ENCODE measurements around the gene PHTF2.

The PHTF2 gene

DNA sequence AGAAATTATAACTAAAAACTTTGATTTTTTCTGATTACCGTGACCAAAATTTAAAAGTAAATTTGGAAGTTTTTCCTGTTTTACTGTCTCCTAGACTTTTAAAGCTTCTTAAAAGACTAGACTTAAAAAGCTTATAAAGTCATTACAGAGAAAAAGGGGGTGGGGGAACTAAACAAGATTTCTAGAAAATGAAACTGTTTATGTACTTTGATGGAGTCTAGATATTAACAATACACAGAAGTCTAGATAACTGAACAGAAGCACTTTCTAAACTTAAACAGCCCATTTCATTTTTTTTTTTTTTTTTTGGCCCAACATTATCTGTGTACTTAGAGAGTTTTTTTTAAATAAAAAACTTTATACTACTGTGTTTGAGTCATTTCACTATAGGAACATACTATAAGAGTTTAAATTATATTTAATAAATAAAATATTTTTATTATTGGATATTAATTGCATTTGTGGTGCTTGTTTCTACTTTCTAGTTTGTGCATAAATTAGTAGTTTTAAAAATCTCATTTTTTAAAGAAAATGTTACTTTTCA lies 98.5 kb downstream of the PHTF2 start:
- no peaks in the 10 kb centered on the region for H3K79me1 ChIP-seq (ENCODE audit: low read length)
- no peak overlapping the region for H3K4me3 ChIP-seq (ENCODE audit: low read length)
- H3K4ac ChIP-seq (ENCODE audit: low read depth, low read length): no peak overlapping the region
- no peak overlapping the region for H3K27ac ChIP-seq (ENCODE audit: low read depth, low read length)
- H2AK5ac ChIP-seq (ENCODE audit: low read length): no peak overlapping the region
- H4K8ac ChIP-seq (ENCODE audit: low read depth, low read length): no peak overlapping the region
- H3K18ac ChIP-seq (ENCODE audit: low read length): no peak overlapping the region
- no peak overlapping the region for H4K5ac ChIP-seq (ENCODE audit: low read length)
- H2BK5ac ChIP-seq (ENCODE audit: low read length): no peak overlapping the region
- H3K79me2 ChIP-seq (ENCODE audit: control insufficient read depth, insufficient read depth, low read length): no peaks in the 10 kb centered on the region
- H2BK15ac ChIP-seq (replicated peaks; ENCODE audit: low read depth): no peak overlapping the region
- H3K9ac ChIP-seq (ENCODE audit: low read length): no peak overlapping the region
- no peaks in the 10 kb centered on the region for H3K4me1 ChIP-seq (ENCODE audit: control insufficient read depth, low read depth, low read length)
- no peak for DNase-seq
- H3K56ac ChIP-seq (ENCODE audit: low read length): no peak overlapping the region
- no peak overlapping the region for H3K4me2 ChIP-seq (ENCODE audit: low read length)
- no peak overlapping the region for H3K23ac ChIP-seq (ENCODE audit: low read length)
- H3K27me3 ChIP-seq (ENCODE audit: insufficient read depth, low read length, poor library complexity): no peaks in the 10 kb centered on the region
- no peak overlapping the region for H2BK120ac ChIP-seq (ENCODE audit: low read depth, low read length)
- H3K36me3 ChIP-seq (ENCODE audit: control insufficient read depth, insufficient read depth, low read length): no peaks in the 10 kb centered on the region
- no CpG with 5 or more reads among the region's 1 CpG for WGBS (ENCODE audit: extremely low coverage, insufficient coverage, low lambda C conversion rate)

- H3K27me3 ChIP-seq (ENCODE audit: insufficient read depth, low read length, poor library complexity): no peaks in the 10 kb centered on the region
- H3K4me2 ChIP-seq (ENCODE audit: low read length): no peak overlapping the region
- no peak overlapping the region for H4K5ac ChIP-seq (ENCODE audit: low read length)
- no peak overlapping the region for H3K27ac ChIP-seq (ENCODE audit: low read depth, low read length)
- no peak overlapping the region for H4K8ac ChIP-seq (ENCODE audit: low read depth, low read length)
- DNase-seq: no peak
- no peak overlapping the region for H2BK120ac ChIP-seq (ENCODE audit: low read depth, low read length)
- H3K79me2 ChIP-seq (ENCODE audit: control insufficient read depth, insufficient read depth, low read length): no peaks in the 10 kb centered on the region
- H3K9ac ChIP-seq (ENCODE audit: low read length): no peak overlapping the region
- no peak overlapping the region for H2BK15ac ChIP-seq (replicated peaks; ENCODE audit: low read depth)
- H2AK5ac ChIP-seq (ENCODE audit: low read length): no peak overlapping the region
- no CpG with 5 or more reads among the region's 2 CpGs for WGBS (ENCODE audit: extremely low coverage, insufficient coverage, low lambda C conversion rate)
- H3K23ac ChIP-seq (ENCODE audit: low read length): no peak overlapping the region
- H3K4me1 ChIP-seq (ENCODE audit: control insufficient read depth, low read depth, low read length): no peaks in the 10 kb centered on the region
- H3K36me3 ChIP-seq (ENCODE audit: control insufficient read depth, insufficient read depth, low read length): no peaks in the 10 kb centered on the region
- H3K79me1 ChIP-seq (ENCODE audit: low read length): no peaks in the 10 kb centered on the region
- H3K4ac ChIP-seq (ENCODE audit: low read depth, low read length): no peak overlapping the region
- H2BK5ac ChIP-seq (ENCODE audit: low read length): no peak overlapping the region
- H3K56ac ChIP-seq (ENCODE audit: low read length): no peak overlapping the region
- H3K4me3 ChIP-seq (ENCODE audit: low read length): no peak overlapping the region
- H3K18ac ChIP-seq (ENCODE audit: low read length): no peak overlapping the region
These were observed 100.9 kb downstream of the PHTF2 start for GRCh38 chr7:77899516-77899915.

- no peak overlapping the region for H3K9ac ChIP-seq (ENCODE audit: low read length)
- no peaks in the 10 kb centered on the region for H3K27me3 ChIP-seq (ENCODE audit: insufficient read depth, low read length, poor library complexity)
- H2BK120ac ChIP-seq (ENCODE audit: low read depth, low read length): no peak overlapping the region
- H2AK5ac ChIP-seq (ENCODE audit: low read length): no peak overlapping the region
- no peak overlapping the region for H3K56ac ChIP-seq (ENCODE audit: low read length)
- H2BK5ac ChIP-seq (ENCODE audit: low read length): no peak overlapping the region
- H3K4me2 ChIP-seq (ENCODE audit: low read length): no peak overlapping the region
- no peak overlapping the region for H3K4me3 ChIP-seq (ENCODE audit: low read length)
- H4K8ac ChIP-seq (ENCODE audit: low read depth, low read length): no peak overlapping the region
- DNase-seq: peak; percentile 58
- H3K79me2 ChIP-seq (ENCODE audit: control insufficient read depth, insufficient read depth, low read length): no peaks in the 10 kb centered on the region
- H2BK15ac ChIP-seq (replicated peaks; ENCODE audit: low read depth): no peak overlapping the region
- H3K27ac ChIP-seq (ENCODE audit: low read depth, low read length): no peak overlapping the region
- H3K4me1 ChIP-seq (ENCODE audit: control insufficient read depth, low read depth, low read length): no peaks in the 10 kb centered on the region
- no CpG with 5 or more reads among the region's 2 CpGs for WGBS (ENCODE audit: extremely low coverage, insufficient coverage, low lambda C conversion rate)
- no peak overlapping the region for H3K4ac ChIP-seq (ENCODE audit: low read depth, low read length)
- H4K5ac ChIP-seq (ENCODE audit: low read length): no peak overlapping the region
- no peaks in the 10 kb centered on the region for H3K79me1 ChIP-seq (ENCODE audit: low read length)
- no peaks in the 10 kb centered on the region for H3K36me3 ChIP-seq (ENCODE audit: control insufficient read depth, insufficient read depth, low read length)
- H3K23ac ChIP-seq (ENCODE audit: low read length): no peak overlapping the region
- no peak overlapping the region for H3K18ac ChIP-seq (ENCODE audit: low read length)
These were observed 105.0 kb downstream of the PHTF2 start for GRCh38 chr7:77903597-77903996.

GRCh38 chr7:77904252-77904651 lies 105.7 kb downstream of the PHTF2 start:
- Histone ChIP-seq H3K56ac (ENCODE audit: low read length) (no peak overlapping the region), H2BK15ac (replicated peaks; ENCODE audit: low read depth) (no peak overlapping the region), H3K27me3 (ENCODE audit: insufficient read depth, low read length, poor library complexity) (no peaks in the 10 kb centered on the region), H4K5ac (ENCODE audit: low read length) (no peak overlapping the region), H3K27ac (ENCODE audit: low read depth, low read length) (no peak overlapping the region), H2BK120ac (ENCODE audit: low read depth, low read length) (no peak overlapping the region), H3K9ac (ENCODE audit: low read length) (no peak overlapping the region), H3K4me1 (ENCODE audit: control insufficient read depth, low read depth, low read length) (no peaks in the 10 kb centered on the region), H3K18ac (ENCODE audit: low read length) (no peak overlapping the region), H3K23ac (ENCODE audit: low read length) (no peak overlapping the region), H2AK5ac (ENCODE audit: low read length) (no peak overlapping the region), H3K79me2 (ENCODE audit: control insufficient read depth, insufficient read depth, low read length) (no peaks in the 10 kb centered on the region), H3K4ac (ENCODE audit: low read depth, low read length) (no peak overlapping the region), H3K79me1 (ENCODE audit: low read length) (no peaks in the 10 kb centered on the region), H4K8ac (ENCODE audit: low read depth, low read length) (no peak overlapping the region), H3K4me3 (ENCODE audit: low read length) (no peak overlapping the region), H3K36me3 (ENCODE audit: control insufficient read depth, insufficient read depth, low read length) (no peaks in the 10 kb centered on the region), H2BK5ac (ENCODE audit: low read length) (no peak overlapping the region), H3K4me2 (ENCODE audit: low read length) (no peak overlapping the region)
- DNase-seq: no peak
- WGBS (ENCODE audit: extremely low coverage, insufficient coverage, low lambda C conversion rate): no CpG with 5 or more reads among the region's 2 CpGs

- Histone ChIP-seq H3K4me1 (ENCODE audit: control insufficient read depth, low read depth, low read length) (no peaks in the 10 kb centered on the region), H2BK5ac (ENCODE audit: low read length) (no peak overlapping the region), H2BK15ac (replicated peaks; ENCODE audit: low read depth) (no peak overlapping the region), H2BK120ac (ENCODE audit: low read depth, low read length) (no peak overlapping the region), H3K36me3 (ENCODE audit: control insufficient read depth, insufficient read depth, low read length) (no peaks in the 10 kb centered on the region), H3K27me3 (ENCODE audit: insufficient read depth, low read length, poor library complexity) (no peaks in the 10 kb centered on the region), H3K4me2 (ENCODE audit: low read length) (no peak overlapping the region), H2AK5ac (ENCODE audit: low read length) (no peak overlapping the region), H3K23ac (ENCODE audit: low read length) (no peak overlapping the region), H3K27ac (ENCODE audit: low read depth, low read length) (no peak overlapping the region), H3K4ac (ENCODE audit: low read depth, low read length) (no peak overlapping the region), H4K8ac (ENCODE audit: low read depth, low read length) (no peak overlapping the region), H3K56ac (ENCODE audit: low read length) (no peak overlapping the region), H3K79me1 (ENCODE audit: low read length) (no peaks in the 10 kb centered on the region), H4K5ac (ENCODE audit: low read length) (no peak overlapping the region), H3K79me2 (ENCODE audit: control insufficient read depth, insufficient read depth, low read length) (no peaks in the 10 kb centered on the region), H3K4me3 (ENCODE audit: low read length) (no peak overlapping the region), H3K9ac (ENCODE audit: low read length) (no peak overlapping the region), H3K18ac (ENCODE audit: low read length) (no peak overlapping the region)
- no peak for DNase-seq
- WGBS (ENCODE audit: extremely low coverage, insufficient coverage, low lambda C conversion rate): no CpG with 5 or more reads among the region's 2 CpGs
These were observed 108.7 kb downstream of the PHTF2 start for GRCh38 chr7:77907281-77907680.

GRCh38 chr7:77908664-77909063 lies 110.1 kb downstream of the PHTF2 start:
- no peaks in the 10 kb centered on the region for H3K79me2 ChIP-seq (ENCODE audit: control insufficient read depth, insufficient read depth, low read length)
- DNase-seq: no peak
- H2BK15ac ChIP-seq (replicated peaks; ENCODE audit: low read depth): no peak overlapping the region
- H2BK120ac ChIP-seq (ENCODE audit: low read depth, low read length): no peak overlapping the region
- no peak overlapping the region for H3K27ac ChIP-seq (ENCODE audit: low read depth, low read length)
- no peaks in the 10 kb centered on the region for H3K79me1 ChIP-seq (ENCODE audit: low read length)
- H3K4ac ChIP-seq (ENCODE audit: low read depth, low read length): no peak overlapping the region
- no peak overlapping the region for H3K4me2 ChIP-seq (ENCODE audit: low read length)
- no peak overlapping the region for H3K23ac ChIP-seq (ENCODE audit: low read length)
- H4K5ac ChIP-seq (ENCODE audit: low read length): no peak overlapping the region
- no peak overlapping the region for H3K4me3 ChIP-seq (ENCODE audit: low read length)
- no peak overlapping the region for H2BK5ac ChIP-seq (ENCODE audit: low read length)
- no peak overlapping the region for H3K9ac ChIP-seq (ENCODE audit: low read length)
- no peak overlapping the region for H2AK5ac ChIP-seq (ENCODE audit: low read length)
- H3K56ac ChIP-seq (ENCODE audit: low read length): no peak overlapping the region
- no CpG with 5 or more reads among the region's 2 CpGs for WGBS (ENCODE audit: extremely low coverage, insufficient coverage, low lambda C conversion rate)
- no peaks in the 10 kb centered on the region for H3K36me3 ChIP-seq (ENCODE audit: control insufficient read depth, insufficient read depth, low read length)
- no peaks in the 10 kb centered on the region for H3K27me3 ChIP-seq (ENCODE audit: insufficient read depth, low read length, poor library complexity)
- no peaks in the 10 kb centered on the region for H3K4me1 ChIP-seq (ENCODE audit: control insufficient read depth, low read depth, low read length)
- no peak overlapping the region for H3K18ac ChIP-seq (ENCODE audit: low read length)
- H4K8ac ChIP-seq (ENCODE audit: low read depth, low read length): no peak overlapping the region
